ENCODE results near the gene NHS.

The NHS gene

DNA sequence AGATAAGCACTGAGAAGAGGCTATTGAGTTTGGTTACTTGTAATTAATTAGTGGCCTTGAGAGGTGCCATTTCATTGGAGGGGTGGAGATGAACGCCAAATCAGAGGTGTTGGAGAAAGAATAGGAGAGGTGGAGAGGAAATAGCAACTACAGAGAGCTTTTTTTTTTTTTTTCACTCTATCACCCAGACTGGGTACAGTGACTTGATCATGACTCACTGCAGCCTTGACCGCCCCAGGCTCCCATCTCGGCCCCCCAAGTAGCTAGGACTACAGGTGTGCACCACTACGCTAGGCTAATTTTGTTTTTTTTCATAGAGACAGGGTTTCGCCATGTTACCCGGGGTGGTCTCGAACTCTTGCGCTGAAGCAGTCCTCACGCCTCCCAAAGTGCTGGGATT, 5.2 kb downstream of the NHS start:
- no peak overlapping the region for H3K27ac ChIP-seq (replicated peaks)
- H3K4me3 ChIP-seq (replicated peaks; ENCODE audit: insufficient read depth, low read length) = no peak overlapping the region
- TF ChIP-seq, protein P1, sequence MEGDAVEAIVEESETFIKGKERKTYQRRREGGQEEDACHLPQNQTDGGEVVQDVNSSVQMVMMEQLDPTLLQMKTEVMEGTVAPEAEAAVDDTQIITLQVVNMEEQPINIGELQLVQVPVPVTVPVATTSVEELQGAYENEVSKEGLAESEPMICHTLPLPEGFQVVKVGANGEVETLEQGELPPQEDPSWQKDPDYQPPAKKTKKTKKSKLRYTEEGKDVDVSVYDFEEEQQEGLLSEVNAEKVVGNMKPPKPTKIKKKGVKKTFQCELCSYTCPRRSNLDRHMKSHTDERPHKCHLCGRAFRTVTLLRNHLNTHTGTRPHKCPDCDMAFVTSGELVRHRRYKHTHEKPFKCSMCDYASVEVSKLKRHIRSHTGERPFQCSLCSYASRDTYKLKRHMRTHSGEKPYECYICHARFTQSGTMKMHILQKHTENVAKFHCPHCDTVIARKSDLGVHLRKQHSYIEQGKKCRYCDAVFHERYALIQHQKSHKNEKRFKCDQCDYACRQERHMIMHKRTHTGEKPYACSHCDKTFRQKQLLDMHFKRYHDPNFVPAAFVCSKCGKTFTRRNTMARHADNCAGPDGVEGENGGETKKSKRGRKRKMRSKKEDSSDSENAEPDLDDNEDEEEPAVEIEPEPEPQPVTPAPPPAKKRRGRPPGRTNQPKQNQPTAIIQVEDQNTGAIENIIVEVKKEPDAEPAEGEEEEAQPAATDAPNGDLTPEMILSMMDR (IDR thresholded peaks at IDR 0.05; ENCODE audit: insufficient read depth, low read length) = no peak
- TF ChIP-seq GABPA (IDR thresholded peaks at IDR 0.05; ENCODE audit: low read depth) = no peak
- no peak for TF ChIP-seq POLR2AphosphoS5 (IDR thresholded peaks at IDR 0.05; ENCODE audit: low read depth)
- TF ChIP-seq SPI1 (IDR thresholded peaks at IDR 0.05; ENCODE audit: borderline replicate concordance, low read depth) = no peak
- TF ChIP-seq, protein P2, sequence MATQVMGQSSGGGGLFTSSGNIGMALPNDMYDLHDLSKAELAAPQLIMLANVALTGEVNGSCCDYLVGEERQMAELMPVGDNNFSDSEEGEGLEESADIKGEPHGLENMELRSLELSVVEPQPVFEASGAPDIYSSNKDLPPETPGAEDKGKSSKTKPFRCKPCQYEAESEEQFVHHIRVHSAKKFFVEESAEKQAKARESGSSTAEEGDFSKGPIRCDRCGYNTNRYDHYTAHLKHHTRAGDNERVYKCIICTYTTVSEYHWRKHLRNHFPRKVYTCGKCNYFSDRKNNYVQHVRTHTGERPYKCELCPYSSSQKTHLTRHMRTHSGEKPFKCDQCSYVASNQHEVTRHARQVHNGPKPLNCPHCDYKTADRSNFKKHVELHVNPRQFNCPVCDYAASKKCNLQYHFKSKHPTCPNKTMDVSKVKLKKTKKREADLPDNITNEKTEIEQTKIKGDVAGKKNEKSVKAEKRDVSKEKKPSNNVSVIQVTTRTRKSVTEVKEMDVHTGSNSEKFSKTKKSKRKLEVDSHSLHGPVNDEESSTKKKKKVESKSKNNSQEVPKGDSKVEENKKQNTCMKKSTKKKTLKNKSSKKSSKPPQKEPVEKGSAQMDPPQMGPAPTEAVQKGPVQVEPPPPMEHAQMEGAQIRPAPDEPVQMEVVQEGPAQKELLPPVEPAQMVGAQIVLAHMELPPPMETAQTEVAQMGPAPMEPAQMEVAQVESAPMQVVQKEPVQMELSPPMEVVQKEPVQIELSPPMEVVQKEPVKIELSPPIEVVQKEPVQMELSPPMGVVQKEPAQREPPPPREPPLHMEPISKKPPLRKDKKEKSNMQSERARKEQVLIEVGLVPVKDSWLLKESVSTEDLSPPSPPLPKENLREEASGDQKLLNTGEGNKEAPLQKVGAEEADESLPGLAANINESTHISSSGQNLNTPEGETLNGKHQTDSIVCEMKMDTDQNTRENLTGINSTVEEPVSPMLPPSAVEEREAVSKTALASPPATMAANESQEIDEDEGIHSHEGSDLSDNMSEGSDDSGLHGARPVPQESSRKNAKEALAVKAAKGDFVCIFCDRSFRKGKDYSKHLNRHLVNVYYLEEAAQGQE (IDR thresholded peaks at IDR 0.05; ENCODE audit: insufficient replicate concordance, low read depth) = no peak
- H3K27me3 ChIP-seq (ENCODE audit: insufficient read depth, poor library complexity, severe bottlenecking) = peaks cover 15% of the 10 kb centered on the region
- DNase-seq (ENCODE audit: low read depth in 1 of 2, low spot score in 1 of 2) = no peak

- Histone ChIP-seq H3K4me3 (replicated peaks; ENCODE audit: insufficient read depth, low read length) (no peak overlapping the region), H3K27ac (replicated peaks) (no peak overlapping the region), H3K27me3 (ENCODE audit: insufficient read depth, poor library complexity, severe bottlenecking) (no peaks in the 10 kb centered on the region)
- TF ChIP-seq, protein P2 (IDR thresholded peaks at IDR 0.05; ENCODE audit: insufficient replicate concordance, low read depth) = no peak
- TF ChIP-seq SPI1 (IDR thresholded peaks at IDR 0.05; ENCODE audit: borderline replicate concordance, low read depth) (no peak), POLR2AphosphoS5 (IDR thresholded peaks at IDR 0.05; ENCODE audit: low read depth) (no peak)
- no peak for DNase-seq (ENCODE audit: low read depth in 1 of 2, low spot score in 1 of 2)
Measured at GRCh38 chrX:17390419-17390850, 15.4 kb downstream of the NHS start.

GRCh38 chrX:17395154-17395553, 20.2 kb downstream of the NHS start:
- Histone ChIP-seq H3K27ac (replicated peaks) (no peak overlapping the region), H3K4me3 (replicated peaks; ENCODE audit: insufficient read depth, low read length) (no peak overlapping the region), H3K27me3 (ENCODE audit: insufficient read depth, poor library complexity, severe bottlenecking) (no peaks in the 10 kb centered on the region)
- TF ChIP-seq, protein P1 (IDR thresholded peaks at IDR 0.05; ENCODE audit: insufficient read depth, low read length) = no peak
- TF ChIP-seq, protein P2 (IDR thresholded peaks at IDR 0.05; ENCODE audit: insufficient replicate concordance, low read depth) = no peak
- TF ChIP-seq POLR2AphosphoS5 (IDR thresholded peaks at IDR 0.05; ENCODE audit: low read depth) = no peak
- no peak for TF ChIP-seq GABPA (IDR thresholded peaks at IDR 0.05; ENCODE audit: low read depth)
- TF ChIP-seq SPI1 (IDR thresholded peaks at IDR 0.05; ENCODE audit: borderline replicate concordance, low read depth) = no peak
- no peak for DNase-seq (ENCODE audit: low read depth in 1 of 2, low spot score in 1 of 2)
